Trophoblast cell (in vitro differentiated cells and primary cell): ENCODE measurements around the gene RFC3.

Experiments
- DNase-seq, 2 donors: peaks; one replicate each; pipeline ENCODE4 v3.0.0-alpha.2; 2016
- H2AFZ ChIP-seq: 2 replicates; pipeline ENCODE4 v1.6.1; 2013; ENCODE audit warnings: low read length, moderate library complexity, mild to moderate bottlenecking; ENCODE audit not compliant: insufficient read depth, poor library complexity
- H2AK5ac ChIP-seq: 2 replicates; pipeline ENCODE4 v1.6.1; 2013; ENCODE audit warnings: mild to moderate bottlenecking, low read length
- H2BK120ac ChIP-seq: 2 replicates; pipeline ENCODE4 v1.6.1; 2013; ENCODE audit warnings: low read length, mild to moderate bottlenecking, moderate library complexity; ENCODE audit not compliant: insufficient read depth, poor library complexity
- H2BK12ac ChIP-seq: 2 replicates; pipeline ENCODE4 v1.6.1; 2013; ENCODE audit warnings: mild to moderate bottlenecking, low read length, moderate library complexity
- H2BK5ac ChIP-seq: 2 replicates; pipeline ENCODE4 v1.6.1; 2013; ENCODE audit warnings: low read length, low read depth, moderate library complexity, mild to moderate bottlenecking; ENCODE audit not compliant: poor library complexity
- H3K14ac ChIP-seq: 2 replicates; pipeline ENCODE4 v1.6.1; 2013; ENCODE audit warnings: mild to moderate bottlenecking, low read length
- H3K18ac ChIP-seq: 2 replicates; pipeline ENCODE4 v1.6.1; 2013; ENCODE audit warnings: mild to moderate bottlenecking, low read length
- H3K23ac ChIP-seq: 2 replicates; pipeline ENCODE4 v1.6.1; 2013; ENCODE audit warnings: low read length
- H3K27ac ChIP-seq: 2 replicates; pipeline ENCODE4 v1.5.1; 2013; ENCODE audit warnings: low read depth, mild to moderate bottlenecking, inconsistent platforms, low read length, moderate library complexity
- H3K27me3 ChIP-seq: 2 replicates; pipeline ENCODE4 v1.6.1; 2013; ENCODE audit warnings: inconsistent platforms, mild to moderate bottlenecking, low read length, moderate library complexity; ENCODE audit not compliant: insufficient read depth
- H3K36me3 ChIP-seq, 2 experiments: 1 replicate in 1 of 2; 2 replicates in 1 of 2; pipeline ENCODE4 v1.6.1; 2013; ENCODE audit warnings: low read length in 2 of 2, mild to moderate bottlenecking in 2 of 2, moderate library complexity in 1 of 2; ENCODE audit not compliant: insufficient read depth in 2 of 2, control insufficient read depth in 1 of 2
- H3K4ac ChIP-seq: 2 replicates; pipeline ENCODE4 v1.6.1; 2013; ENCODE audit warnings: low read depth, mild to moderate bottlenecking, low read length, moderate library complexity
- H3K4me1 ChIP-seq, 2 experiments: 1 replicate in 1 of 2; 2 replicates in 1 of 2; pipeline ENCODE4 v1.6.1; 2013; ENCODE audit warnings: low read length in 2 of 2, mild to moderate bottlenecking in 2 of 2, moderate library complexity in 1 of 2; ENCODE audit not compliant: insufficient read depth in 2 of 2, control insufficient read depth in 1 of 2
- H3K4me2 ChIP-seq: 2 replicates; pipeline ENCODE4 v1.6.1; 2013; ENCODE audit warnings: inconsistent platforms, mild to moderate bottlenecking, low read length, moderate library complexity
- H3K4me3 ChIP-seq: 2 replicates; pipeline ENCODE4 v1.5.1; 2013; ENCODE audit warnings: mild to moderate bottlenecking, low read depth, low read length, inconsistent platforms
- H3K79me1 ChIP-seq: one replicate; pipeline ENCODE4 v1.6.1; 2013; ENCODE audit warnings: low read length
- H3K79me2 ChIP-seq: 2 replicates; pipeline ENCODE4 v1.6.1; 2013; ENCODE audit warnings: low read length, mild to moderate bottlenecking; ENCODE audit not compliant: control insufficient read depth, insufficient read depth, poor library complexity
- H3K9ac ChIP-seq: 2 replicates; pipeline ENCODE4 v1.6.1; 2013; ENCODE audit warnings: mild to moderate bottlenecking, low read length
- H3K9me3 ChIP-seq: 2 replicates; pipeline ENCODE4 v1.6.1; 2013; ENCODE audit warnings: low read depth, mild to moderate bottlenecking, control low read depth, inconsistent platforms, low read length; ENCODE audit not compliant: insufficient read depth
- H4K12ac ChIP-seq: 2 replicates; pipeline ENCODE4 v1.6.1; 2013; ENCODE audit warnings: low read depth, mild to moderate bottlenecking, low read length, moderate library complexity
- H4K8ac ChIP-seq: 2 replicates; pipeline ENCODE4 v1.6.1; 2013; ENCODE audit warnings: low read depth, mild to moderate bottlenecking, low read length, moderate library complexity
- H4K91ac ChIP-seq: one replicate; pipeline ENCODE4 v1.6.1; 2013; ENCODE audit warnings: low read depth, mild to moderate bottlenecking, low read length, moderate library complexity
- WGBS: extraction: QIAGEN DNeasy Blood & Tissue Kit; methylation state at CpG from one replicate; pipeline ENCODE4 v1.1.7; 2013; ENCODE audit warnings: missing lambda C conversion rate; ENCODE audit not compliant: insufficient read length, insufficient coverage; ENCODE audit errors: extremely low coverage; 5-methylcytosine and 5-hydroxymethylcytosine counted together

RFC3 gene

GRCh38 chr13:33874871-33875270 is 56.9 kb downstream of the RFC3 start:
- no peaks in the 10 kb centered on the region for H3K27me3 ChIP-seq
- no peak overlapping the region for H2BK12ac ChIP-seq
- H3K23ac ChIP-seq = no peak overlapping the region
- H2AFZ ChIP-seq = no peak overlapping the region
- H3K4me1 ChIP-seq = no peaks in the 10 kb centered on the region
- no peaks in the 10 kb centered on the region for H3K36me3 ChIP-seq
- H3K9ac ChIP-seq = no peak overlapping the region
- no peak overlapping the region for H2AK5ac ChIP-seq
- H3K4ac ChIP-seq = no peak overlapping the region
- H3K9me3 ChIP-seq = peaks cover 1% of the 10 kb centered on the region
- no peaks in the 10 kb centered on the region for H3K79me2 ChIP-seq
- no peak overlapping the region for H4K91ac ChIP-seq
- no peak overlapping the region for H3K18ac ChIP-seq
- H4K12ac ChIP-seq = no peak overlapping the region
- H3K27ac ChIP-seq = no peak overlapping the region
- H3K14ac ChIP-seq = no peak overlapping the region
- H3K4me2 ChIP-seq = no peak overlapping the region
- no peak overlapping the region for H2BK120ac ChIP-seq
- H3K4me3 ChIP-seq = no peak overlapping the region
- H3K79me1 ChIP-seq = no peaks in the 10 kb centered on the region
- no peak overlapping the region for H2BK5ac ChIP-seq
- no CpG with 5 or more reads among the region's 5 CpGs for WGBS
- H4K8ac ChIP-seq = no peak overlapping the region
- no peak for DNase-seq

- no peak overlapping the region for H2AFZ ChIP-seq
- peaks cover 1% of the 10 kb centered on the region for H3K9me3 ChIP-seq
- H2BK5ac ChIP-seq = no peak overlapping the region
- no peaks in the 10 kb centered on the region for H3K27me3 ChIP-seq
- H3K79me1 ChIP-seq = no peaks in the 10 kb centered on the region
- H3K23ac ChIP-seq = no peak overlapping the region
- H3K79me2 ChIP-seq = no peaks in the 10 kb centered on the region
- no peak overlapping the region for H3K27ac ChIP-seq
- H2AK5ac ChIP-seq = no peak overlapping the region
- no peak overlapping the region for H3K4me3 ChIP-seq
- H3K18ac ChIP-seq = no peak overlapping the region
- H2BK12ac ChIP-seq = no peak overlapping the region
- H4K8ac ChIP-seq = no peak overlapping the region
- no peak overlapping the region for H4K91ac ChIP-seq
- H3K9ac ChIP-seq = no peak overlapping the region
- H3K4me2 ChIP-seq = no peak overlapping the region
- DNase-seq = no peak
- no peaks in the 10 kb centered on the region for H3K36me3 ChIP-seq
- no peak overlapping the region for H3K4ac ChIP-seq
- H4K12ac ChIP-seq = no peak overlapping the region
- no peak overlapping the region for H2BK120ac ChIP-seq
- H3K14ac ChIP-seq = no peak overlapping the region
- no CpG with 5 or more reads among the region's 10 CpGs for WGBS
- no peaks in the 10 kb centered on the region for H3K4me1 ChIP-seq
Observed at GRCh38 chr13:33875618-33876401, 57.9 kb downstream of the RFC3 start.

- H2AK5ac ChIP-seq = no peak overlapping the region
- H2BK5ac ChIP-seq = no peak overlapping the region
- H3K79me1 ChIP-seq = no peaks in the 10 kb centered on the region
- no peak overlapping the region for H3K18ac ChIP-seq
- no peaks in the 10 kb centered on the region for H3K36me3 ChIP-seq
- no peak overlapping the region for H3K27ac ChIP-seq
- H3K23ac ChIP-seq = no peak overlapping the region
- no peak overlapping the region for H3K4ac ChIP-seq
- H3K4me3 ChIP-seq = no peak overlapping the region
- H3K14ac ChIP-seq = no peak overlapping the region
- H3K4me1 ChIP-seq = no peaks in the 10 kb centered on the region
- peaks cover 1% of the 10 kb centered on the region for H3K9me3 ChIP-seq
- H3K9ac ChIP-seq = no peak overlapping the region
- H3K79me2 ChIP-seq = no peaks in the 10 kb centered on the region
- no peak overlapping the region for H4K12ac ChIP-seq
- H3K27me3 ChIP-seq = no peaks in the 10 kb centered on the region
- H2BK120ac ChIP-seq = no peak overlapping the region
- H2AFZ ChIP-seq = no peak overlapping the region
- no peak overlapping the region for H2BK12ac ChIP-seq
- no peak overlapping the region for H4K91ac ChIP-seq
- H3K4me2 ChIP-seq = no peak overlapping the region
- no peak overlapping the region for H4K8ac ChIP-seq
- no CpG with 5 or more reads among the region's 5 CpGs for WGBS
- no peak for DNase-seq
Observed at GRCh38 chr13:33876716-33877394, 58.9 kb downstream of the RFC3 start.

- H3K9me3 ChIP-seq = peaks cover 1% of the 10 kb centered on the region
- no peak overlapping the region for H3K4me2 ChIP-seq
- H3K18ac ChIP-seq = no peak overlapping the region
- no peak overlapping the region for H3K27ac ChIP-seq
- no peak overlapping the region for H2BK12ac ChIP-seq
- H2BK5ac ChIP-seq = no peak overlapping the region
- no peaks in the 10 kb centered on the region for H3K27me3 ChIP-seq
- no CpG with 5 or more reads among the region's 2 CpGs for WGBS
- no peak overlapping the region for H2AFZ ChIP-seq
- no peak overlapping the region for H3K4ac ChIP-seq
- no peaks in the 10 kb centered on the region for H3K36me3 ChIP-seq
- H3K79me2 ChIP-seq = no peaks in the 10 kb centered on the region
- no peak overlapping the region for H2AK5ac ChIP-seq
- H3K23ac ChIP-seq = no peak overlapping the region
- no peak overlapping the region for H4K8ac ChIP-seq
- H3K9ac ChIP-seq = no peak overlapping the region
- H3K4me1 ChIP-seq = no peaks in the 10 kb centered on the region
- H3K4me3 ChIP-seq = no peak overlapping the region
- H4K91ac ChIP-seq = no peak overlapping the region
- no peak overlapping the region for H3K14ac ChIP-seq
- H4K12ac ChIP-seq = no peak overlapping the region
- DNase-seq = no peak
- no peaks in the 10 kb centered on the region for H3K79me1 ChIP-seq
- H2BK120ac ChIP-seq = no peak overlapping the region
Observed at GRCh38 chr13:33879118-33879517, 61.2 kb downstream of the RFC3 start.
